Measurements from ENCODE around the gene DDX24.

The DDX24 gene

DNA sequence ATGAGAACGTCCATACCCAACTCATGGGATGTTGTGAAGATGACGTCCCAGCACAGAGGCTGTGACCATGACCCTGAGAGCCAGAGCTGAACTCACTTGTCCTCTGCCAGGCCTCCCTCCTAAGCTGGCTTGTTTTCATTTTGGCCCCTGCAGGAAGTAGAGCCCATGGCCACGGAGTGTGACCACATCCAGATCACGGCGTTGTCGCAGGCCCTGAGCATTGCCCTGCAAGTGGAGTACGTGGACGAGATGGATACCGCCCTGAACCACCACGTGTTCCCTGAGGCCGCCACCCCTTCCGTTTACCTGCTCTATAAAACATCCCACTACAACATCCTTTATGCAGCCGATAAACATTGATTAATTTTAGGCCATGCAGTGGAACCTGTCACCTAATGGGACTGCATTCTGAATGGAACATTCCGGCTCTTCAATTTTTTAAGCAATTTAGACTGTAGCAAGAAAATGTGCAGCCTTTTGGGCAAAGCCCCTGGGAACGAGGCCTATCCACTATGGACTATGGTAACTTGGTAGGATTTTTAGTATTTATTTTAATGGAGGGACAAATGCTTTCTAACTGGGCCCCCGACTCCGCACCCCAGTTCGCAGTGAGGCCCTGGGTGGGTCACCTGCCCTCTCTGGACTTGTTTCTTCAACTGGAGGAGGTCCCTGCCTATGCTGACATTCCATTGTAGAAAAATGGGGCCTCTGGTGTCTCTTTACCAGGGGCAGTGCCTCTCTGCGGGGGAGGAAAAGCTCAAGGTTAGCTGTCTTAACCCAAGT is 35.2 kb downstream of the DDX24 start:
- DNase-seq, result no peak

DNA sequence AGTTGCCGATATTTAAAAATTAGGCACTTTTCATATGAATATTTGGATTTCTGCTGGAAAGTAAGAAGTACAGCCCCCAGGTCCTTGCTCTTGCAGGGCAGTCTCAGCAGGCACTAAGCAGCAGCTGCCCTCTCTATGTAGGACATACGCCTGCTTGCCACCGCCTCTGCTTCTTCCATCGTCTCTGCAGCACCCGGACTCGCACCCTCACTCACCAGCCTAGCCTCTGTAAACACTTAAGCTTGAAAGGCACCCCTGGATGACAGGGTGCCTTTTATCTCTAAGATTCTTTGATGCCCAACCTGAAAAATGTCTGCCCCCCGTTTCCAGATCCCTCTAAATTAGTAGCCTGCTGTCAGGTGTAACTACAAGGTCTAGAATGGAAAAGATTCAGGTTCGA is 35.9 kb downstream of the DDX24 start:
- DNase-seq, result no peak

DNA sequence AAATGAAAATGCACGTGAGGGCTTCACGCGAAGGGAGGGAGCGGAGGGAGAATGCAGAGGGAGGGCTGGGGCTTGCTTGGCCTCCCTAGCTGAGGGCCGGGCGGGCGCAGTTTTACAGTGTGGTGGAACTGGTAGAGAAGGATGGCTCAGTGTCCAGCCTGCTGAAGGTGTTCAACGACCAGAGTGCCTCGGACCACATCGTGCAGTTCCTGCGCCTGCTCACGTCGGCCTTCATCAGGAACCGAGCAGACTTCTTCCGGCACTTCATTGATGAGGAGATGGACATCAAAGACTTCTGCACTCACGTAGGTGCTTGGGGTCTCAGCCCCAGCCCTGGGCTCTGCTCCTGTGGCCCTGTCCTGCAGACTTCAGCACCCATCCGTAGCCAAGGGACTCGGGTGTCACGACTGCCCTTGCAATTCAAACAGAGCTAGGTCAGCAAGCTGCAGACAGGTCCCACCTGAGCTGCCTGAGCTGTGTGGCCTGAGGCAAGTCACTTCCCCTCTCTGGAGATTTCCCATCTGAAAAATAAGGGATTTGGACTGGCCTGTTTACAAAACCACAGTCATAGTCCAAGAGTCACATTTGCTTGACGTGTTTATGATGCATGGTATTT is 36.4 kb downstream of the DDX24 start:
- no peak for DNase-seq

- DNase-seq, result no peak
These were observed 37.1 kb downstream of the DDX24 start for GRCh38 chr14:94043756-94044475.

GRCh38 chr14:94043111-94043755 is 37.8 kb downstream of the DDX24 start:
- DNase-seq, result no peak

DNA sequence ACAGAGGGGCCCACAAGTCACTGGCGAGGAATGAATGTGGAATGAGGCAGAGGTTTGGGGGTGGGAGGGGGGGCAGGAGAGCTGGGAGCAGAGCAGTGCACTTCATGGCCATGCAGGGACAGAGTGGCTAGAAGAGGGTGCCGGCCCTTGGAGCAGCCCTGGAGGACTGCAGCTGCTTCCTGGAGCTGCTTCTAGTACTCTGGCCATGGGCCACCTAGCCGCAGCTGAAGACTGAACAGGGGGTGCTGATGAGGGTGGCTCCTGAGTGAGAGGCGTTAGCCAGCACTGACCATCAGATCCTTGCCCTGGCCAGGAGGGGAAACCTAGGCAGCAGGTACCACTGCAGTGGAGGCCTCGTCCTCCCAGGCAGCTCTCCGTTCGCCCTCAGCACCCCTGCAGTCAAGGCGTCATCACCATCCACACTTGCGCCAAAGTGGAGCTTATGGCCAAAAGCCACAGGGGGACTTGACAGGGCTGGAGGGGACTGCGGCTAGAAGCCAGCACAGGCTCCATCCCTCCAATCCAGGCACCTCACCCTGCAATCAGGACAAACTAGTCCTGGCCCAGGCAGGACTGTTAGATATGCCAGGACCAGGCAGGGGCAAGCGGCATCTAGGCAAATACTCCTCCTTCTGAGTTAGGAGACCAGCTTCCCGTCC is 38.4 kb downstream of the DDX24 start:
- DNase-seq, result no peak

DNA sequence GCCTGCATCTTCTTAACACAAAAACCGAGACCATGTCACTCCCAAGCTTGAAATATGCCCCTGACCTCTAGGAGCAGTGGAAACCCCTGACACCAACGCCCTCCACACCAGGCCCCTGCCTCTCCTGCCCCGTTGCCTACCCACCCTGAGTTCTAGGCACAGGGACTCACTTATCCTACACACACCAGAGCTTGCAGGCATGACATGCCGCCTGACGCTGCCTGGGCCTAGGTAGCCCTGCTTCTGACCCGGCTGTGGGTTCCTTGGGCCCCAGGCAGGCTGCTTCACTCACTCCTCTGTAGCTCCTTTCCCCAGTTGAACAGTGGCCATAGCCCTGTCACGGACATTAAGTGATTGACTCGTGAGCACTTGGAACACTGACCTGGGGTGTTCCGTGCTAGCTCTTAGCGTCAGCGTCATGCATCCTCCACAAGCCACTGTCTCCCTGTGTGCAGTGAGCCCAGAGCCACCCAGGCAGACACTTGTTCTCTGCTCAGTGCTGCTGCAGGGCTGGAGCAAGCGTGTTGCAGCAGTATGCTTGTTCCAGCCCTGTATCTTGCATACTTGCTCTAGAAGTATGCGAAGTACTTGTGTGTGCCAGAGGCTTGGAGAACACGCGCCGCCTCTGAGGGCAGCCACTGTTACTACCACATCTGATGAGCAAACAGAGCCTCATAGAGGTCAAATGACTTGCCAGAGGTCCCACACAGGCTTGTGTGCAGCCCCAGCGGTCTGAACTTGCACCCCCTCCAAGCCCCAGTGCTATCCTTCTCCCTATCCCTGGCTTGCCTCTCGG is 39.3 kb downstream of the DDX24 start:
- DNase-seq, result no peak

DNA sequence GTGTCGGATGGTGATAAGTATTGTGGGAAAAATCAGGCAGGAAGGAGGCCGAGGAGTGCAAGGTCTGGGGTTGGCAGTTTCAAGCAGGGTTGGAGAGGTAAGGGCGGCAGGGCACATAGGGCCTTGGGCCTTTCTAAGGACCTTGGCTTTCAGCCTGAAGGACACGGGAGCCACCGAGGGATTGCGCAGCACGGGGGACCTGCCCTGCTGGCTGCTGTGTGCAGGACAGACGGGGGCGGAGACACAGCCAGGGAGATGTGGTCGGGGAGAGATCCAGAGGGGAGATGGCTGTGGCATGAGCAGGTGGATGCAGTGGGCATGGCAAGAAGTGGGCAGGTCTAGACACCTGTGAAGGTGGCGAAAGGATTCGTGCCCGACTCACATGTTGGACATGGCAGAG is 40.2 kb downstream of the DDX24 start:
- DNase-seq, result no peak

DNA sequence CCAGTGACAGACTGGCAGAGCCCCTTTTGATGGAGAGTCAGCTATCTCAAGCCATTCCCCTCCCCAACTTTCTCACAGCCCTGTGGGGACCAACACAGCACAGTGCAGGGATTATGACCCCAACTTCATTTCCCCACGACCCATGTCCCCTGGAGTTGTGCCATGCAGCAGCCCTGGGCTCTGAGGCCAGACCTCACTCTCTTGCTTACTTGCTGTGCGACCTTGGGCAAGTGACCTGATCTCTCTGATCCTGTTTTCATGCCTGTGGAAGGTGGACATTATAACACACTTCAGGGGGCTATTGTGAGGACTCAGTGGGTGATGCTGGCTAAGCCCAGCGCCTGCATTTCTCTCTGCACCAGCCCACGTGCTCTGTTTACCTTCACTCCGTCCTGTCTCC is 40.8 kb downstream of the DDX24 start:
- no peak for DNase-seq

GRCh38 chr14:94038921-94039629 is 41.9 kb downstream of the DDX24 start:
- DNase-seq, result no peak

- no peak for DNase-seq
These were observed 42.5 kb downstream of the DDX24 start for GRCh38 chr14:94038510-94038909.

GRCh38 chr14:94037954-94038353 is 43.0 kb downstream of the DDX24 start:
- DNase-seq, result no peak

- DNase-seq, result peak; percentile 77
These were observed 44.5 kb downstream of the DDX24 start for GRCh38 chr14:94036313-94037167.

GRCh38 chr14:94034886-94035285 is 46.1 kb downstream of the DDX24 start:
- no peak for DNase-seq

- DNase-seq, result no peak
These were observed 49.1 kb downstream of the DDX24 start for GRCh38 chr14:94031883-94032279.

DNA sequence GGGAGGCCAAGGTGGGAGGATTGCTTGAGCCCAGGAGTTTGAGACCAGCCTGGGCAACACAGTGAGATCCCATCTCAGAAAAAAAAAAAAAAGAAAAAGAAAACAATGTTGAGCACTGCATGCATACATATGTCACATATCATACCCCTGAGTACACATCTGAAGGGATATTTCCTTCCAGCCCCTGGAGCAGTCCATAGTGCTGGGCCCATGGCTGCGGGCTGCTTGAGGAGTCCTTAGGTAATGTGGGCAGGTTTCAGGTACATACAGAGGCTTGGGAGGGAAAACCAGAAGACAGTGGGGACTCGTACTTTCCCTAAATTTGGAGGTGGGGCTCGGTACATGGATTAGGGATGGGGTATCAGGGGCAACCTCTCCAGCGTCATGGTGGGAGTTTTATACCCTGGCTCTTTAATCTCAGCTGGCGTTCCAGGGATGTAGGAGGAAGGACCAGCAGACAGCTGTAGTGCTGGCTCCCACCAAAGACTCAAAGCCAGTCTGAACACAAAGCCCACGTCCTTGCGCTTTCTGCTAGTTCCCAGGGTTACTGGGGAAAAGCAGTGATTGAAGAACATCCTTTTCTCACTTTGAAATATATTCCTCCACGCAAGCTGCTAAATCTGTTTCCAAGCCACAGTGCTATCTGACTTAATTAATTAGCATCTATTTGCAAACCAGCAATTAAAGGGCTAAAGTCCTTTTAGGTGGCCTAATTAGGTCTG is 49.7 kb downstream of the DDX24 start:
- no peak for DNase-seq

DNA sequence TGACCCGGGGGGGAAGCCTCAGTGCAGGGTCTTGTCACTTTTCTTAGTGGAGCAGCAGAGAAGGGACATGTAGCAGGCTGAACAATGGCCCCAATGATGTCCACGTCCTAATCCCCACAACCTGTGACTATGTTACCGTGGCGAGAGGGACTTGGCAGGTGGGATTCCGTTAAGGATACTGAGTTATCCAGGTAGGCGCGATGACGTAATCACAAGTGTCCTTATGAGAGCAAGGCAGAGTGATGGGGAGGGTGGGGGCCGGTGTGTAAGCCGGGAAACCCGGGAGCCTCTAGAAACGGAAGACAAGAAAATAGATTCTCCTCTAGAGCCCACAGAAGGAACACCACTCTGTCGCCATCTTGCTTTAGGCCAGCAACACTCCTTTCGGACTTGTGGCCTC is 50.4 kb downstream of the DDX24 start:
- no peak for DNase-seq

DNA sequence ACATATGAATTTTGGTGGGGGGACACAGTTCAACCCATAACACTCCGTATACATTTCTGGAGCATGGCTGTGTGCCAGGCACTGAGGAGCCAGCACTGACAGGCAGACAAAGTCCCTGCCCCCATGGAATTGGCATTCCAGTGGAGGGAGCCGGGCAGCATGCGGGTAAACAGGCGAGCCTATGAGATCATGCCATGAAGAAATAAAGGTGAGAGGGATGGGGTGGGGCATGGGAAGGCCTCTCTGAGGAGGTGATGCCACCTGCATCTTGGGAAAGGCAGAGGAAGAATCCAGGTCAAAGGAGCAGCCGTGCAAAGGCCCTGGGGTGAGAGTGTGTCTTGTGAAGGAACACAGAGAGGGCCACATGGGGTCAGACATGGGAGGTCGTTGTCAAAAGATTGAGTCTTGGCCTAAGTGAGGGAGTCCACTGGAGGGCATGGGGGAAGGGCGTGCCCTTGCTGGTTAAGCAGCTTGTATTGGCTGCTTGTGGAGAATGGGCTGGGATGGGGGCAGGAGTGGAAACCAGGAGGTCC is 51.3 kb downstream of the DDX24 start:
- no peak for DNase-seq

DNA sequence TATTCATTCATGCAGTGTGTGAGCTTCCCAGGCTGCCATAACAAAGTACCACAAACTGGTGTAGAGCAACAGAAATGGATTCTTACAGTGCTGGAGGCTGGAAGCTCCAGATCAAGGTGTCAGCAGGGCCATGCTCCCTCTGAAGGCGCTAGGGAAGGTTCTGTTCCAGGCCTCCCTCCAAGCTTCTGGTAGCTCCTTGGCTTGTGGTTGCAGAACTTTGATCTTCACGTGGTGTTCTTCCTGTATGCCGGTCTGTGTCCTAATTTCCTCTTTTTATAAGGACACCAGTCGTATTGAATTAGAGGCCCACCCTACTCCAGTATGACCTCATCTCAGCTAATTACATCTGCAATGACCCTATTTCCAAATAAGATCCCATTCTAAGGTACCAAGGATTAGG is 51.7 kb downstream of the DDX24 start:
- DNase-seq, result no peak

DNA sequence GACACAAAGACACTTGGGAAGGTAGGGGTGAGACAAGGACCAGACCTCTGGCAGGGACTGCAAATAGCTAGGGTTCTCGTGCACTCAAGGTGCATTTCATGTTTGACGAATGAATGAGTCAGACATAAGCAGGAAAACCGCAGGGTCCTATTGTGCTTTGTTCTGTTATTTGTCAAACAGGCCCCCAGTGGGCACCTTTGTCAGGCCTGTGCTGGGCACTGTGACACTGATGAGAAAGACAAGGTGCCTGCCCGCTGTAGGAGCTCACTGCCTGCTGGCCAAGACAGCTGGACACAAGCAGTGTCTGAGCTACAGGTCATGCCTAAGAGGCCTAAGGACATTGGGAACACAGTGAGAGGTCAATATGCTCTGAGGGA is 52.6 kb downstream of the DDX24 start:
- DNase-seq, result peak; percentile 43

Data from stimulated activated CD4-positive, alpha-beta T cell treated with anti-CD3 and anti-CD28 coated beads, Interleukin-4, amount 100 ng/mL, for 24 hours (primary cell).